HG03066 (cell line): ENCODE measurements around the gene TMEM132D.

ENCODE experiments used
- ATAC-seq: cut with Tn5 transposase; IDR thresholded peaks from one replicate; pipeline ENCODE4 v1.9.1; 2021; ENCODE audit warnings: low read depth; ENCODE audit not compliant: unreplicated experiment

The TMEM132D gene

GRCh38 chr12:129379076-129379804 lies 524.6 kb downstream of the TMEM132D start:
- ATAC-seq = no peak

- no peak for ATAC-seq
These were observed 525.3 kb downstream of the TMEM132D start for GRCh38 chr12:129378496-129378895.

GRCh38 chr12:129373746-129374145 lies 530.1 kb downstream of the TMEM132D start:
- no peak for ATAC-seq

DNA sequence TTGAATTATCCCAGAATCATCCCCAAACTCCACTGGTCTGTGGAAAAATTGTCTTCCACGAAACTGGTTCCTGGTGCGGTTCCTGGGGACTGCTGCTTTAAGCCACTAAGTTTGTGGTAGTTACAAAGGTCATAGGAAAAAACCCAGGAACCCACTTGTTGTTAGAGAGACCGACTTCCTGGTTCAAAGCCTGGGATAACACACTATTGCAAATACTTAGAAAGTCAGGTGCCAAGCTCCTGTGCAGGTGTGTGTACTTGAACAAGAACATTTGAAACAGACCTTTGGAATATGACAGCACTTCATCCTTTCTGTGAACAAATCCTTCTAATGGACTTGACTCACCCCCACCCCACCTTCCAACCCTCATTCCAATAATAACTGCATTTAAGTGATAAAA lies 530.9 kb downstream of the TMEM132D start:
- ATAC-seq = no peak

- ATAC-seq = no peak
These were observed 531.5 kb downstream of the TMEM132D start for GRCh38 chr12:129372348-129372747.

GRCh38 chr12:129371268-129371667 lies 532.6 kb downstream of the TMEM132D start:
- ATAC-seq = no peak

- no peak for ATAC-seq
These were observed 537.2 kb downstream of the TMEM132D start for GRCh38 chr12:129366656-129367055.

- ATAC-seq = no peak
These were observed 540.8 kb downstream of the TMEM132D start for GRCh38 chr12:129363041-129363440.

DNA sequence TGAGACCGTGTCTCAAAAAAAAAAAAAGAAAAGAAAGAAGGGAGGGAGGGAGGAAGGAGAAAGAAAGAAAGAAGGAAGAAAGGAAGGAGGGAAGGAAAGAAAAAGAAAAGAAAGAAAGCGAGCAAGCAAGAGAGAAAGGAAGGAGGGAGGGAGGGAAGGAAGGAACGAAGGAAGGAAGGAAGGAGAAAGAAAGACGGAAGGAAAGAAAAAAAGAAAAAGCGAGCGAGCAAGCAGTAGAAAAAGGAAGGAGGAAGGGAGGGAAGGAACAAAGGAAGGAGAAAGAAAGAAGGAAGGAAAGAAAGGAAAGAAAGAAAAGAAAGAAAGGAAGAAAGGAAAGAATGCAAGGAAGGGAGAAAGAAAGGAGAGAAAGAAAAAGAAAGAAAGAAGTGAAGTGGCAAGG lies 546.6 kb downstream of the TMEM132D start:
- no peak for ATAC-seq

- ATAC-seq = no peak
These were observed 552.3 kb downstream of the TMEM132D start for GRCh38 chr12:129351481-129351880.

DNA sequence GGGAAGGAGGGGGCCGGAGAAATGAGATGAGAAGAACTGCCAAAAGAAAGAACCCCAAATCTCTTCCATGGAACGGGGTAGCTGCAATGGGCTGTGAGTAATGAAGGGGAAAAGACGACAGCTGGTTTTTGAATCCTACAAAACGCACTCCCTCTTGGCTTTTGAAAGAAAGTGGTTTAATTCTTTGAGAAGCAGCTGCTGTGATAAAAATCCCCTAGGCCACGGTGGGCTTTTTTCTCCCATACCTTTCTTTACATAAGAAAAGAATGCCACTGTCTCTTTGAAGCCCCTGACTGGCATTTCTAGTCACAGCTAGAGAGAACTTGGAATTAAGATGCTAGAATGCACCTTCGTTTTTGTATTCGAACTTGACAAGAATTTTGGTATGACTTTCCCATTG lies 564.5 kb downstream of the TMEM132D start:
- ATAC-seq = no peak

- ATAC-seq = no peak
These were observed 566.4 kb downstream of the TMEM132D start for GRCh38 chr12:129337413-129337812.

- ATAC-seq = no peak
These were observed 568.1 kb downstream of the TMEM132D start for GRCh38 chr12:129335773-129336172.

- ATAC-seq = no peak
These were observed 571.5 kb downstream of the TMEM132D start for GRCh38 chr12:129332286-129332685.

DNA sequence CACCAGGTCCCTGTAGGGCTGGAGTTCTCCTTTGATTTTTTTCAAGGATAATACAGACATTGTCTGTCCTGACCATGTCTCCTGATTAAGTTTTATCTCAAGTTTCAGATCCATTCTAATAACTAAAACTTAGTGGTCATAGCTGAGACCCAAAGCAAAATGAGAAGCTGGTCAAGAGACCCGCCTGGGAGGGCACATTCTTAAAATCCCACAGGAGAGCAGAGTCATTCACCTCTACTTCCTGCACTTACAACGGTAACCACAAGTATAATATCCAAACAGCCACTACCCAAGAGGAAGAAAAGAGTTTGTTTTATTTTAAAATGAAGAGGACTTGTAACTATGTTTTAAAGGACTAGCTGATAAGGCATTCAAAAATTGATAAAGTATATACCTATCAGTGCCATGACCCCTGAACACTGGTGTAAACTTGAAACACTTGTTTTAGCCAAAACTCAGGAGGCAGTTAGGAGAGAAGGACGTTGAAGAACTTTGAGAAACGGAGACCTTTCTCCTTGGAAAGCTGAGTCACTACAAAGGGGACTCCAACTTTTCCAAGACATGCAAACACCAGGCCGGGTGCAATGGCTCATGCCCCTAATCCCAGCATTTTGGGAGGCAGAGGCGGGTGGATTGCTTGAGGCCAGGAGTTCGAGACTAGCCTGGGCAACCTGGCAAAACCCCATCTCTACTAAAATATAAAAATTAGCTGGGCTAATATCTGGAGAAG lies 572.3 kb downstream of the TMEM132D start:
- no peak for ATAC-seq

DNA sequence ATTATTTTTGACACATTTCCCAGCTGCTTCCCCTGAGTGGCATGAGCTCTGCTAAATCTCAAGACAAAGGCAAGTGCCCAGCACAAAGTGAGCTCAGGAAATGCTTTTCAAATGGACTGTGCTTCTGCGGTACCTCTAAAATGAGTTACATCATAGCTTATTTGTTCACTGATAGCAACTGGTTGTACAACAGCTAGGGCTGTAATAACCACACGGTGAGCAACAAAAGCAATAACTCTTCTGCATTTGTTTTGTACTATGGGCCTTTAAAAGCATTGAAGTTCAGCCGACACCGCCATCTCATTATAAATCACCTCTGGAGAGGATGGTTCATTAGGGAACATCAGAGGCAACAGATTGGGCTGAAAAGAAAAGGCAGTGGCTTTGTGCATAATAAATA lies 575.6 kb downstream of the TMEM132D start:
- ATAC-seq = no peak

DNA sequence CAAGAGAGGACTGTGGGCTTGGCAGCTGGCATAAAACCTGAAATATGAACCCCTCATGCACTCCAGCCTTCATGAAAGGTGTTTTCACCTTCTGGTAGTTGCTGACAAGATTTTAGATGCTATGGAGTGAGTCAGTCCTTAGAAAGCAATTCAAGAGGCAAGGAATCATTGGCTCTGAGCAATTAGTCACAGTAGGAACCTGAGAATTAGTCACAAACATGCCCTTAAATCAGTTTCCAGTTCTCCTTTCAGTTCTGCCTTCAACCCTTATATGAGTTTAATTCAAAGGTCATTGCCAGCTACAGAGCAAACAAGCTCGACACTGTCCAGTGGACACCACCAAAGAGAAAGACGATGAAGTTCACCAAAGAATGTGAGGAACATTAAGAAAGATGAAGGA lies 578.3 kb downstream of the TMEM132D start:
- no peak for ATAC-seq

GRCh38 chr12:129312048-129312447 lies 591.8 kb downstream of the TMEM132D start:
- ATAC-seq = no peak

DNA sequence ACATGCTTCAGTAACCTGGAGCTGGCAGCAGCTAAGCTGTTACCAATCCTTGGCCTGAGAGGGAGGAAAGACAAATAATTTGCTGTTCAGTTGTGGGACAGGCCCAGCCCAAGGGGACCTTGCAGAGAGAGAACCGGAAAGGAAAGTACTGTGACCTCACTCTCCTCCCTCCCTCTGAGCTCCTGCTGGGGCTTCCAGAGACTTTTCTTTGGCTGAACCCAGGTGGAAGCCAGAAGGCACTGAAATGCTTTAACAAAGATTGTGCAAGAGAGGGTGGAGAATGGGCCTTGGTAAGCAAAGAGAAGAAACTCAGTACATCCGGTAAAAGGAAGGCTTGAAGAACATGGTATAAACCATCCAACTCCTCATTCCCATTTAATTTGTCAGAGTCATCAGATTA lies 593.5 kb downstream of the TMEM132D start:
- no peak for ATAC-seq

DNA sequence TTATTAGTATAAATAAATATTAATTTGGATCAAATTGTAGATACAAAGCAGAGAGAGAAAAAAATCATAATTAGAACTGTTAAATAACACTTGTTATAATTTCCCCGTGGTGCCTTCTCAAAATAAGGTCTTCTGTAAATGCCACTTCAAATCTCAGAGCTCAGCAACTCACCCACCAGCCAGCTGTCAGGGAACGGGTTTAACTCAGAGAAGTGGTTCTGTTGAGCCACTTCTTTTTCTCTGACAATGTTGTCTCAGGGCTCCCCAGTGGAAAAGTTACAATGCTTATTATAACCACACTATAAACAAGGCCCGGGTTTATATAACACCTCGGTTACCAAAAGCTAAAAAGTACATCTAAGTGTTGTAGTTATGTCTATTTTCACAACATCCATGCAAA lies 598.0 kb downstream of the TMEM132D start:
- no peak for ATAC-seq

DNA sequence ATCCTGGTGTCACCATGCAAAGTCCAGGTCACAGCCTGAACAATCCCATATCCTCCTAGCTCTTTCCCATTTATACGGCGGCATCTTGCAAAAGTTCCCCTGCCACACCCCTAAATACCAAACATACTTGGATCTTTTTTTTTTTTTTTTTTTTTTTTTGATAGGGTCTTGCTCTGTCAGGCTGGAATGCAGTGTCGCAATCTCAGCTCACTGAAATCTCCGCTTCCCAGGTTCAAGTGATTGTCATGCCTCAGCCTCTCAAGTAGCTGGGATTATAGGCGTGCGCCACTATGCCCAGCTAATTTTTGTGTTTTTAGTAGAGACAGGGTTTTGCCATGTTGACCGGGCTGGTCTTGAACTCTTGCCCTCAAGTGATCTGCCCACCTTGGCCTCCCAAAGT lies 599.3 kb downstream of the TMEM132D start:
- ATAC-seq = no peak

GRCh38 chr12:129300011-129300410 lies 603.8 kb downstream of the TMEM132D start:
- ATAC-seq = no peak
